ENCODE results near the gene FREY1.
A peak's percentile ranks its signal among the peaks of the same experiment; 100 is the strongest.

Gene FREY1

DNA sequence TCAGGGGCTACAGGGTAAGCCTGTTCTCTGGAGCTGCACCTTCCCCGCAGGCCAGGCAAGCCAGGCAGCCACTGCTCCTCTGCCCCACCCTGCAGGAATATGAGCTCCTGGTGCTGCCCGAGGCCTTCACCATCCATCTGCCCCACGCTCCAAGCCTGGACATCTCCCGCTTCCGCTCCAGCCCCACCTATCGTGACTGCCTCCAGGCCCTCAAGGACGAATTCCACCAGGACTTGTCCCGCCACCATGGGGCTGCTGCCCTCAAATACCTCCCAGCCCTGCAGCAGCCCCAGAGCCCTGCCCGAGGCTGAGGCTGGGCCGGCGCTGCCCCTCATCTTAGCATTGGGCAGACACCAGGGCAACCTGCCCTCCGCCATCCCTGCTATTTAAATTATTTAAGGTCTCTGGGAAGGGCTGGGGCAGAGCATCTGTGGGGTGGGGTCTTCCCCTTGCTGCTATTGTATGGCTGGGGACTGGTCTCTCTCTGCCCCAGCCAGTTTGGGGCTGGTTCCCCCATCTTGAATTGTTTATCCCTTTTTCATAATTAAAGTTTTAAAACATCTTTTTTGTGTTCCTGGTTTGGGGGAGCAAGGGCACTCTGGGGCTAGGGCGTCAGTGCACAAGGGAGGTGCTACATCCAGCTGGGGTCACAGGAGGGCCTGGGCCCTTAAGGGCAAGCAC is 21.6 kb upstream of the FREY1 start:
- Histone ChIP-seq H3K9me3 (ENCODE audit: control extremely low read depth in 1 of 5, control insufficient read depth in 4 of 5, insufficient read depth in 2 of 5, low read depth in 1 of 5, low read length in 4 of 5) (no peaks in the 10 kb centered on the region), H3K4me3 (ENCODE audit: control insufficient read depth in 1 of 7, extremely low read depth in 1 of 7, insufficient read depth in 4 of 7, low read depth in 2 of 7, low read length in 6 of 7) (no peak overlapping the region), H3K36me3 (ENCODE audit: control insufficient read depth in 4 of 4, insufficient read depth in 4 of 4, low read length in 3 of 4) (peaks cover 3 to 28% (median 8%) of the 10 kb centered on the region in 4 experiments), H3K27ac (ENCODE audit: insufficient read depth in 1 of 2, low read depth in 1 of 2, low read length in 2 of 2, poor library complexity in 1 of 2, severe bottlenecking in 2 of 2) (no peak overlapping the region), H3K4me1 (ENCODE audit: control extremely low read depth in 1 of 4, control insufficient read depth in 4 of 4, insufficient read depth in 4 of 4, low read length in 3 of 4) (peaks cover 0 to 14% (median 10%) of the 10 kb centered on the region in 4 experiments), H3K27me3 (replicated peaks in 2 of 5; ENCODE audit: control insufficient read depth in 4 of 5, insufficient read depth in 5 of 5, low read length in 4 of 5) (peaks cover 0 to 10% (median 3%) of the 10 kb centered on the region in 5 experiments)
- 92% methylated on average over 12 of the region's 13 CpGs for WGBS (ENCODE audit: insufficient coverage)
- CTCF ChIA-PET: interaction anchor here (0.6 to 1.4 kb wide), 2 partner anchors 67 to 607 kb away, joined by 3 to 4 read pairs; no protein-coding TSS in a partner anchor
- DNase-seq: no peak
- POLR2A ChIA-PET: no interaction called here

DNA sequence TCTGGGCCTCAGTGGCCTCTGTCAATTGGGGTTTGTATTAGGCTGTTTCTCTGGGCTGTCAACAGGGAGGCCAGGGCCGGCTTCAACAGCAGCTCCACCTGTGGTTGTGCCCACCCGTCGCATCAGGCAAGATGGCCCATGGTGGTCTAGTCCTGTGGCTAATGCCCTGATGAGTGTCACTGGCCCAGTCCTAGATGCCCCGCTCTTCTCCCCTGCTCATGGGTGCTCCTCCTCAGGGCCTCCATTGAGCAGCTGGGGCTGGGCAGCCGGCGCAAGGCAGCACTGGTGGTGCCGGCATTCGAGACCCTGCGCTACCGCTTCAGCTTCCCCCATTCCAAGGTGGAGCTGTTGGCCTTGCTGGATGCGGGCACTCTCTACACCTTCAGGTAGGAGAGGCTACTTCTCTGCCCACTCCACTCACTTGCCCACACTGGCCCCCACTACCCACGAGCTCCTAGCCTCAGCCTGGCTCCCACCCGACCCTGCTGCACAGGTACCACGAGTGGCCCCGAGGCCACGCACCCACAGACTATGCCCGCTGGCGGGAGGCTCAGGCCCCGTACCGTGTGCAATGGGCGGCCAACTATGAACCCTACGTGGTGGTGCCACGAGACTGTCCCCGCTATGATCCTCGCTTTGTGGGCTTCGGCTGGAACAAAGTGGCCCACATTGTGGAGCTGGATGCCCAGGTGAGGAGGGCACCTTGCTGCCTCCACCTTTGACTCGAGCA is 20.8 kb upstream of the FREY1 start:
- WGBS (ENCODE audit: insufficient coverage): 99% methylated on average over 21 of the region's 27 CpGs
- H3K27me3 ChIP-seq (replicated peaks in 2 of 5; ENCODE audit: control insufficient read depth in 4 of 5, insufficient read depth in 5 of 5, low read length in 4 of 5): peaks cover 0 to 18% (median 6%) of the 10 kb centered on the region in 5 experiments
- H3K36me3 ChIP-seq (ENCODE audit: control insufficient read depth in 4 of 4, insufficient read depth in 4 of 4, low read length in 3 of 4): peaks cover 2 to 20% (median 4%) of the 10 kb centered on the region in 4 experiments
- no peaks in the 10 kb centered on the region for H3K9me3 ChIP-seq (ENCODE audit: control extremely low read depth in 1 of 5, control insufficient read depth in 4 of 5, insufficient read depth in 2 of 5, low read depth in 1 of 5, low read length in 4 of 5)
- CTCF ChIA-PET: interaction anchor here (0.6 to 1.4 kb wide), 2 partner anchors 68 to 608 kb away, joined by 3 to 4 read pairs; no protein-coding TSS in a partner anchor
- H3K27ac ChIP-seq (ENCODE audit: insufficient read depth in 1 of 2, low read depth in 1 of 2, low read length in 2 of 2, poor library complexity in 1 of 2, severe bottlenecking in 2 of 2): no peak overlapping the region
- H3K4me3 ChIP-seq (ENCODE audit: control insufficient read depth in 1 of 7, extremely low read depth in 1 of 7, insufficient read depth in 4 of 7, low read depth in 2 of 7, low read length in 6 of 7): no peak overlapping the region
- peaks cover 0 to 21% (median 17%) of the 10 kb centered on the region in 4 experiments for H3K4me1 ChIP-seq (ENCODE audit: control extremely low read depth in 1 of 4, control insufficient read depth in 4 of 4, insufficient read depth in 4 of 4, low read length in 3 of 4)
- POLR2A ChIA-PET: no interaction called here
- DNase-seq: no peak

DNA sequence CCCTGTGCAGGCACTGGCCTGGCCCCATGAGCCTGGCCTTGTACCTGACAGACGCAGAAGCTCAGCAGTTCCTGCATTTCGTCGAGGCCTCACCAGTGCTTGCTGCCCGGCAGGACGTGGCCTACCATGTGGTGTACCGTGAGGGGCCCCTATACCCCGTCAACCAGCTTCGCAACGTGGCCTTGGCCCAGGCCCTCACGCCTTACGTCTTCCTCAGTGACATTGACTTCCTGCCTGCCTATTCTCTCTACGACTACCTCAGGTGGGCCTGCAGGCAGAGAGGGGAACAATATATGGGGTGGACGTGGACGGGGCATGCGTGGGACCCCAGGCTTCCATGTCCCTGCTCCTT is 20.2 kb upstream of the FREY1 start:
- Histone ChIP-seq H3K9me3 (ENCODE audit: control extremely low read depth in 1 of 5, control insufficient read depth in 4 of 5, insufficient read depth in 2 of 5, low read depth in 1 of 5, low read length in 4 of 5) (no peaks in the 10 kb centered on the region), H3K27me3 (replicated peaks in 2 of 5; ENCODE audit: control insufficient read depth in 4 of 5, insufficient read depth in 5 of 5, low read length in 4 of 5) (peaks cover 0 to 24% (median 6%) of the 10 kb centered on the region in 5 experiments), H3K4me1 (ENCODE audit: control extremely low read depth in 1 of 4, control insufficient read depth in 4 of 4, insufficient read depth in 4 of 4, low read length in 3 of 4) (peaks cover 0 to 26% (median 22%) of the 10 kb centered on the region in 4 experiments), H3K36me3 (ENCODE audit: control insufficient read depth in 4 of 4, insufficient read depth in 4 of 4, low read length in 3 of 4) (peaks cover 0 to 14% (median 4%) of the 10 kb centered on the region in 4 experiments), H3K27ac (ENCODE audit: insufficient read depth in 1 of 2, low read depth in 1 of 2, low read length in 2 of 2, poor library complexity in 1 of 2, severe bottlenecking in 2 of 2) (no peak overlapping the region), H3K4me3 (ENCODE audit: control insufficient read depth in 1 of 7, extremely low read depth in 1 of 7, insufficient read depth in 4 of 7, low read depth in 2 of 7, low read length in 6 of 7) (no peak overlapping the region)
- ChIA-PET CTCF (interaction anchor here (0.9 to 1.4 kb wide), 4 partner anchors 9 to 69 kb away, joined by 3 to 4 read pairs (median 4); partner anchors contain the start of gene PEX16), POLR2A (no interaction called here)
- DNase-seq: peak in 1 of 3 donors; percentile 43
- WGBS (ENCODE audit: insufficient coverage): 37% methylated on average over 15 of the region's 15 CpGs

DNA sequence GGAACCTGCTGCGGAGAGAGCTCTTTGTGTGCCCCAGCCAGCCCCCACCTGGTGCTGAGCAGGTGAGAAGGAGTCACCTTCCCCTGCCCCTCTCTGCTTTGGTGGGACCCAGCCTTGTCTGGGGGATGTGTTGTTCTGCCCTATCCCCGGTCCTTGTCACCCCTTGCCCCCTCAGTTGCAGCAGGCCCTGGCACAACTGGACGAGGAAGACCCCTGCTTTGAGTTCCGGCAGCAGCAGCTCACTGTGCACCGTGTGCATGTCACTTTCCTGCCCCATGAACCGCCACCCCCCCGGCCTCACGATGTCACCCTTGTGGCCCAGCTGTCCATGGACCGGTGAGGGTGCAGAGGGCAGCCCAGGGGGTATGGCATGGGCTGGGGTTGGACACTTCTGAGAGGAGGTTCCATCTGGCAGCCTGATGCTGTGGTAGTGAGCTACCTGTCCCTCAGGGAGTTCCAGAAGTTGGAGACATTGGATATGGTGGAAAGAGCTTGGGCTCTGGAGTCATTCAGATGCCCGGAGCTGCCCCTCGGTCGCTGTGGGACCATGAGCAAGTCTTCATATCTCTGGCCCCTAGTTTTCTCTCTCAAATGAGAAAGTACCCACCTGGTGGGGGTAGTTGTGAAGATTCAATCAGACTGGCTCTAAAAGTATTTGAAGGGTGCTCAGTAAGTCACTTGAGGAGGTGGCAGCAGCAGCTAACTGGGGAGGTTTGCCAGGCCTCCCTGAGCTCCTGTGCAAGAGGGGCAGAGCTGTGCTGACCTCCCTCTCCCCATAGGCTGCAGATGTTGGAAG is 19.7 kb upstream of the FREY1 start:
- DNase-seq: no peak
- no peak overlapping the region for H3K27ac ChIP-seq (ENCODE audit: insufficient read depth in 1 of 2, low read depth in 1 of 2, low read length in 2 of 2, poor library complexity in 1 of 2, severe bottlenecking in 2 of 2)
- no peak overlapping the region for H3K4me3 ChIP-seq (ENCODE audit: control insufficient read depth in 1 of 7, extremely low read depth in 1 of 7, insufficient read depth in 4 of 7, low read depth in 2 of 7, low read length in 6 of 7)
- ChIA-PET POLR2A (no interaction called here), CTCF (interaction anchor here (0.9 to 1.4 kb wide), 5 partner anchors 9 to 69 kb away, joined by 3 to 4 read pairs (median 3); partner anchors contain the start of gene PEX16)
- H3K9me3 ChIP-seq (ENCODE audit: control extremely low read depth in 1 of 5, control insufficient read depth in 4 of 5, insufficient read depth in 2 of 5, low read depth in 1 of 5, low read length in 4 of 5): no peaks in the 10 kb centered on the region
- H3K4me1 ChIP-seq (ENCODE audit: control extremely low read depth in 1 of 4, control insufficient read depth in 4 of 4, insufficient read depth in 4 of 4, low read length in 3 of 4): peaks cover 0 to 31% (median 25%) of the 10 kb centered on the region in 4 experiments
- H3K36me3 ChIP-seq (ENCODE audit: control insufficient read depth in 4 of 4, insufficient read depth in 4 of 4, low read length in 3 of 4): peaks cover 0 to 8% (median under 1%) of the 10 kb centered on the region in 4 experiments
- 98% methylated on average over 9 of the region's 12 CpGs for WGBS (ENCODE audit: insufficient coverage)
- H3K27me3 ChIP-seq (replicated peaks in 2 of 5; ENCODE audit: control insufficient read depth in 4 of 5, insufficient read depth in 5 of 5, low read length in 4 of 5): peaks cover 0 to 29% (median 9%) of the 10 kb centered on the region in 5 experiments

- DNase-seq: no peak
- WGBS (ENCODE audit: insufficient coverage): 100% methylated on average over 4 of the region's 12 CpGs
- no peak overlapping the region for H3K4me3 ChIP-seq (ENCODE audit: control insufficient read depth in 1 of 7, extremely low read depth in 1 of 7, insufficient read depth in 4 of 7, low read depth in 2 of 7, low read length in 6 of 7)
- H3K36me3 ChIP-seq (ENCODE audit: control insufficient read depth in 4 of 4, insufficient read depth in 4 of 4, low read length in 3 of 4): peaks cover 0 to 2% (median 0%) of the 10 kb centered on the region in 4 experiments
- H3K27me3 ChIP-seq (replicated peaks in 2 of 5; ENCODE audit: control insufficient read depth in 4 of 5, insufficient read depth in 5 of 5, low read length in 4 of 5): peaks cover 0 to 37% (median 9%) of the 10 kb centered on the region in 5 experiments
- H3K9me3 ChIP-seq (ENCODE audit: control extremely low read depth in 1 of 5, control insufficient read depth in 4 of 5, insufficient read depth in 2 of 5, low read depth in 1 of 5, low read length in 4 of 5): no peaks in the 10 kb centered on the region
- H3K27ac ChIP-seq (ENCODE audit: insufficient read depth in 1 of 2, low read depth in 1 of 2, low read length in 2 of 2, poor library complexity in 1 of 2, severe bottlenecking in 2 of 2): no peak overlapping the region
- CTCF ChIA-PET: interaction anchor here (0.9 to 1.2 kb wide), 3 partner anchors 8 to 33 kb away, joined by 3 to 4 read pairs (median 3); partner anchors contain the start of gene PEX16
- peaks cover 0 to 31% (median 25%) of the 10 kb centered on the region in 4 experiments for H3K4me1 ChIP-seq (ENCODE audit: control extremely low read depth in 1 of 4, control insufficient read depth in 4 of 4, insufficient read depth in 4 of 4, low read length in 3 of 4)
- POLR2A ChIA-PET: no interaction called here
Measured at GRCh38 chr11:45926001-45926401, 18.9 kb upstream of the FREY1 start.

- POLR2A ChIA-PET: no interaction called here
- CTCF ChIA-PET: interaction anchor here (0.7 kb wide), 1 partner anchor 19 kb away, joined by 3 read pairs; no protein-coding TSS in a partner anchor
- no peaks in the 10 kb centered on the region for H3K36me3 ChIP-seq (ENCODE audit: control insufficient read depth in 4 of 4, insufficient read depth in 4 of 4, low read length in 3 of 4)
- peaks cover 0 to 38% (median 9%) of the 10 kb centered on the region in 5 experiments for H3K27me3 ChIP-seq (replicated peaks in 2 of 5; ENCODE audit: control insufficient read depth in 4 of 5, insufficient read depth in 5 of 5, low read length in 4 of 5)
- no peak for DNase-seq
- H3K4me1 ChIP-seq (ENCODE audit: control extremely low read depth in 1 of 4, control insufficient read depth in 4 of 4, insufficient read depth in 4 of 4, low read length in 3 of 4): peaks cover 0 to 31% (median 25%) of the 10 kb centered on the region in 4 experiments
- H3K27ac ChIP-seq (ENCODE audit: insufficient read depth in 1 of 2, low read depth in 1 of 2, low read length in 2 of 2, poor library complexity in 1 of 2, severe bottlenecking in 2 of 2): no peak overlapping the region
- 80% methylated on average over 1 of the region's 3 CpGs for WGBS (ENCODE audit: insufficient coverage)
- no peak overlapping the region for H3K4me3 ChIP-seq (ENCODE audit: control insufficient read depth in 1 of 7, extremely low read depth in 1 of 7, insufficient read depth in 4 of 7, low read depth in 2 of 7, low read length in 6 of 7)
- H3K9me3 ChIP-seq (ENCODE audit: control extremely low read depth in 1 of 5, control insufficient read depth in 4 of 5, insufficient read depth in 2 of 5, low read depth in 1 of 5, low read length in 4 of 5): no peaks in the 10 kb centered on the region
Measured at GRCh38 chr11:45925550-45925949, 18.5 kb upstream of the FREY1 start.

Measured in common myeloid progenitor, CD34-positive (primary cell).